GM19324 (cell line): ENCODE measurements around the gene AGR2.
"Not testable (repeated sequence)": the region's sequence is repeated elsewhere in the genome, so short reads cannot be mapped to it uniquely, and the experiment has no call there.

Experiments
- ATAC-seq: cut with Tn5 transposase; IDR thresholded peaks from one replicate; pipeline ENCODE4 v1.9.1; 2021; ENCODE audit warnings: mild to moderate bottlenecking, moderate library complexity; ENCODE audit not compliant: unreplicated experiment, low FRiP score

Gene AGR2

GRCh38 chr7:16776053-16776452 lies 28.7 kb downstream of the AGR2 start:
- no peak for ATAC-seq

GRCh38 chr7:16774986-16775385 lies 29.8 kb downstream of the AGR2 start:
- ATAC-seq, result no peak

- no peak for ATAC-seq
Measured at GRCh38 chr7:16774294-16774693, 30.5 kb downstream of the AGR2 start.

- ATAC-seq, result no peak
Measured at GRCh38 chr7:16773884-16774283, 30.9 kb downstream of the AGR2 start.

GRCh38 chr7:16773326-16773725 lies 31.5 kb downstream of the AGR2 start:
- ATAC-seq, result no peak

GRCh38 chr7:16770657-16771329 lies 34.0 kb downstream of the AGR2 start:
- no peak for ATAC-seq

- ATAC-seq, result not testable (repeated sequence)
Measured at GRCh38 chr7:16769994-16770393, 34.8 kb downstream of the AGR2 start.

GRCh38 chr7:16765436-16765859 lies 39.4 kb downstream of the AGR2 start:
- ATAC-seq, result no peak

GRCh38 chr7:16764942-16765341 lies 39.9 kb downstream of the AGR2 start:
- no peak for ATAC-seq

- no peak for ATAC-seq
Measured at GRCh38 chr7:16762177-16762576, 42.6 kb downstream of the AGR2 start.

GRCh38 chr7:16759840-16760239 lies 45.0 kb downstream of the AGR2 start:
- ATAC-seq, result no peak

- no peak for ATAC-seq
Measured at GRCh38 chr7:16758631-16759611, 45.9 kb downstream of the AGR2 start.

GRCh38 chr7:16758036-16758435 lies 46.8 kb downstream of the AGR2 start:
- no peak for ATAC-seq

GRCh38 chr7:16755397-16755796 lies 49.4 kb downstream of the AGR2 start:
- no peak for ATAC-seq

- ATAC-seq, result no peak
Measured at GRCh38 chr7:16754856-16755317, 49.9 kb downstream of the AGR2 start.

- ATAC-seq, result no peak
Measured at GRCh38 chr7:16753932-16754855, 50.6 kb downstream of the AGR2 start.

GRCh38 chr7:16753102-16753931 lies 51.5 kb downstream of the AGR2 start, which contains the start of gene TSPAN13:
Gene TSPAN13, plus strand, starts transcription at chr7:16753755. Its CDS starts 213 bp downstream, at chr7:16753968.
- ATAC-seq, result peak; percentile 51

GRCh38 chr7:16747102-16747501 lies 57.7 kb downstream of the AGR2 start:
- no peak for ATAC-seq

- no peak for ATAC-seq
Measured at GRCh38 chr7:16745645-16746044, 59.2 kb downstream of the AGR2 start.
